HCT116 (cell line): ENCODE data around the gene SUDS3. TPM values are rescaled to one million over a fixed set of nuclear protein-coding genes. Genes with fewer than 3 reads are reported as not detected.

ENCODE experiments used
- ATAC-seq: fragments of 200-7000 bp; cut with Tn5 transposase; 2 replicates; pipeline ENCODE4 v1.9.1; 2020; ENCODE audit warnings: mild to moderate bottlenecking, moderate library complexity
- BruUV-seq: library from RNA; stranded (reverse); fragments of 400-500 nt; replicated peaks from 2 replicates; lab custom pipeline; 2021; lab: Mats Ljungman, UMichigan
- CTCF ChIA-PET: fragments of 300-600 bp; sonication (Branson Sonifier 250); formaldehyde crosslinking; loops from one replicate; lab custom pipeline; 2021; ENCODE audit warnings: antibody characterized with exemption; lab: Charles Lee
- POLR2A ChIA-PET: fragments of 300-600, 350-600 bp; sonication (Branson Sonifier 250); formaldehyde crosslinking; loops from one replicate; lab custom pipeline; 2021; ENCODE audit warnings: antibody characterized with exemption; lab: Charles Lee
- RAD21 ChIA-PET, 2 experiments: fragments of 300-600 bp; sonication (Branson Sonifier 250); formaldehyde crosslinking; loops; one replicate each; lab custom pipeline; 2023; ENCODE audit warnings: low total read pairs in 2 of 2; ENCODE audit not compliant: uncharacterized antibody in 2 of 2, unreplicated experiment in 2 of 2, low non-redundant PET in 1 of 2; lab: Charles Lee
- DNase-seq: peaks from one replicate; pipeline ENCODE4 v3.0.0-alpha.2; 2010; ENCODE audit warnings: low read depth, low spot score
- H2AFZ ChIP-seq: fragments of 200-600 bp; shearing (Covaris generic), sonication (generic); 2 replicates; pipeline ENCODE4 v1.6.1; 2017; ENCODE audit warnings: low read depth, mixed run types, mixed read lengths, antibody characterized with exemption, low read length; ENCODE audit not compliant: poor library complexity, severe bottlenecking
- H3K27ac ChIP-seq: 2 replicates; pipeline ENCODE4 v1.5.1; 2012; ENCODE audit warnings: low read depth, low read length
- H3K27me3 ChIP-seq: fragments of 200-600 bp; sonication (generic); 2 replicates; pipeline ENCODE4 v1.6.1; 2016; ENCODE audit warnings: mixed run types, low read length, mixed read lengths; ENCODE audit not compliant: insufficient read depth
- H3K36me3 ChIP-seq, 2 experiments: fragments of 200-500 bp in 1 of 2; fragments of 200-600 bp in 1 of 2; sonication (Bioruptor generic) in 1 of 2; sonication (generic) in 1 of 2; 2 replicates each; pipeline versions ENCODE4 v1.5.1 to v1.6.1; 2014 to 2016; ENCODE audit warnings: low read length in 2 of 2, inconsistent platforms in 1 of 2, mixed read lengths in 1 of 2, mixed run types in 1 of 2; ENCODE audit not compliant: insufficient read depth in 2 of 2, control insufficient read depth in 1 of 2
- H3K4me1 ChIP-seq, 2 experiments: fragments of 200-600 bp in 1 of 2; sonication (generic) in 1 of 2; 2 replicates each; pipeline versions ENCODE4 v1.5.1 to v1.6.1; 2012 to 2017; ENCODE audit warnings: low read length in 2 of 2, inconsistent platforms in 1 of 2, mild to moderate bottlenecking in 1 of 2, mixed read lengths in 1 of 2, mixed run types in 1 of 2, moderate library complexity in 1 of 2; ENCODE audit not compliant: insufficient read depth in 2 of 2, control insufficient read depth in 1 of 2
- H3K4me2 ChIP-seq: fragments of 200-600 bp; sonication (generic); 2 replicates; pipeline ENCODE4 v1.6.1; 2017; ENCODE audit warnings: mixed run types, low read length, mixed read lengths
- H3K4me3 ChIP-seq, 2 experiments: fragments of 200-600 bp in 1 of 2; sonication (generic) in 1 of 2; replicated peaks in 1 of 2; 2 replicates each; pipeline ENCODE4 v1.5.1; 2011 to 2016; ENCODE audit warnings: low read length in 2 of 2, control low read depth in 1 of 2, low read depth in 1 of 2, mild to moderate bottlenecking in 1 of 2, mixed read lengths in 1 of 2, mixed run types in 1 of 2
- H3K79me2 ChIP-seq: fragments of 200-600 bp; sonication (generic); 2 replicates; pipeline ENCODE4 v1.6.1; 2017; ENCODE audit warnings: mild to moderate bottlenecking, mixed run types, low read length, moderate library complexity, mixed read lengths; ENCODE audit not compliant: insufficient read depth
- H3K9ac ChIP-seq: fragments of 200-600 bp; sonication (generic); 2 replicates; pipeline ENCODE4 v1.6.1; 2016; ENCODE audit warnings: low read length, mixed read lengths
- H3K9me2 ChIP-seq: fragments of 200-600 bp; sonication (generic), shearing (Covaris generic); 2 replicates; pipeline ENCODE4 v1.6.1; 2017; ENCODE audit warnings: mixed run types, mild to moderate bottlenecking, moderate library complexity; ENCODE audit not compliant: insufficient read depth
- H3K9me3 ChIP-seq, 2 experiments: fragments of 200-500 bp in 1 of 2; fragments of 200-600 bp in 1 of 2; sonication (Bioruptor generic) in 1 of 2; sonication (generic) in 1 of 2; 2 replicates each; pipeline ENCODE4 v1.6.1; 2014 to 2017; ENCODE audit warnings: low read length in 2 of 2, mixed read lengths in 2 of 2, inconsistent platforms in 1 of 2, low read depth in 1 of 2, mild to moderate bottlenecking in 1 of 2, mixed run types in 1 of 2, moderate library complexity in 1 of 2; ENCODE audit not compliant: control insufficient read depth in 1 of 2, insufficient read depth in 1 of 2
- H4K20me1 ChIP-seq: fragments of 200-600 bp; sonication (generic), shearing (Covaris generic); 2 replicates; pipeline ENCODE4 v1.6.1; 2017; ENCODE audit warnings: mixed run types, mild to moderate bottlenecking, moderate library complexity; ENCODE audit not compliant: insufficient read depth
- CBX3 ChIP-seq: IDR thresholded peaks from 2 replicates; pipeline ENCODE4 v1.6.1; 2012; ENCODE audit warnings: low read depth
- CEBPB ChIP-seq: IDR thresholded peaks from 2 replicates; pipeline ENCODE4 v1.6.1; 2012; ENCODE audit warnings: low read depth
- EGR1 ChIP-seq: IDR thresholded peaks from 2 replicates; pipeline ENCODE4 v1.6.1; 2012; ENCODE audit warnings: low read depth
- EZH2 ChIP-seq: fragments of 200-600 bp; sonication (generic); IDR thresholded peaks from 2 replicates; pipeline ENCODE4 v1.6.1; 2017; ENCODE audit warnings: antibody characterized with exemption, mixed run types
- MAX ChIP-seq: IDR thresholded peaks from 2 replicates; pipeline ENCODE4 v1.6.1; 2012
- POLR2A ChIP-seq: IDR thresholded peaks from 2 replicates; pipeline ENCODE4 v1.7.0; 2011; ENCODE audit warnings: borderline replicate concordance; ENCODE audit not compliant: insufficient read depth, insufficient read length; ENCODE audit errors: extremely low read depth
- POLR2AphosphoS5 ChIP-seq: IDR thresholded peaks from 2 replicates; pipeline ENCODE4 v1.6.1; 2011; ENCODE audit warnings: mild to moderate bottlenecking, low read depth, low read length, moderate library complexity
- REST ChIP-seq: IDR thresholded peaks from 2 replicates; pipeline ENCODE4 v1.6.1; 2012; ENCODE audit warnings: low read depth
- SP1 ChIP-seq: IDR thresholded peaks from 2 replicates; pipeline ENCODE4 v1.6.1; 2012; ENCODE audit warnings: low read depth
- TCF7L2 ChIP-seq: IDR thresholded peaks from 2 replicates; pipeline ENCODE4 v1.7.0; 2011; ENCODE audit warnings: borderline replicate concordance, inconsistent platforms; ENCODE audit not compliant: insufficient read depth, insufficient read length; ENCODE audit errors: extremely low read depth
- ZNF274 ChIP-seq: fragments of 200-500 bp; sonication (Bioruptor generic); IDR thresholded peaks from 2 replicates; pipeline ENCODE4 v1.6.1; 2014; ENCODE audit warnings: mild to moderate bottlenecking, low read depth, low read length, inconsistent platforms
- intact Hi-C: fragments of 100-400 bp; cut with micrococcal nuclease; formaldehyde crosslinking; loops from 2 replicates; pipeline ENCODE4 v1.10.0; 2022
- total RNA-seq: library from RNA; stranded (reverse); gene quantifications from one replicate; pipeline ENCODE4 v1.2.1, GENCODE V29; 2021; ENCODE audit not compliant: unreplicated experiment

The SUDS3 gene
- total RNA-seq, 1 experiment from 2014 or later, result 32.3 TPM

GRCh38 chr12:118417942-118418341 is 41.6 kb downstream of the SUDS3 start:
- no peaks in the 10 kb centered on the region for H3K9me2 ChIP-seq
- H3K4me2 ChIP-seq, result no peak overlapping the region
- H3K4me1 ChIP-seq, result peaks cover 1 to 7% of the 10 kb centered on the region in 2 experiments; a peak in 3 of 4 replicates
- no peak overlapping the region for H3K27ac ChIP-seq
- intact Hi-C loops, result no loop called here
- POLR2A ChIA-PET, result no interaction called here
- ATAC-seq (no peak), DNase-seq (no peak)
- peaks cover 15 to 16% of the 10 kb centered on the region in 2 experiments; a peak in 3 of 4 replicates for H3K36me3 ChIP-seq
- no TSS peak for BruUV-seq
- H4K20me1 ChIP-seq, result no peaks in the 10 kb centered on the region
- RAD21 ChIA-PET, result no interaction called here
- H3K9me3 ChIP-seq, result no peaks in the 10 kb centered on the region
- no peak overlapping the region for H3K9ac ChIP-seq
- no peak for TF ChIP-seq ZNF274
- no peak for TF ChIP-seq EGR1
- TF ChIP-seq CEBPB, result no peak
- TF ChIP-seq SP1, result no peak
- TF ChIP-seq REST, result no peak
- TF ChIP-seq POLR2A, result no peak
- no peak for TF ChIP-seq MAX
- TF ChIP-seq CBX3, result no peak
- TF ChIP-seq EZH2, result no peak
- TF ChIP-seq POLR2AphosphoS5, result no peak
- no peak for TF ChIP-seq TCF7L2
- H3K4me3 ChIP-seq, result no peak overlapping the region
- CTCF ChIA-PET, result no interaction called here
- H2AFZ ChIP-seq, result no peak overlapping the region
- no peaks in the 10 kb centered on the region for H3K27me3 ChIP-seq
- no peaks in the 10 kb centered on the region for H3K79me2 ChIP-seq
